Measurements from ENCODE around the gene ARHGAP23.
"Not testable (repeated sequence)": the region's sequence is repeated elsewhere in the genome, so short reads cannot be mapped to it uniquely, and the experiment has no call there.

Gene ARHGAP23

GRCh38 chr17:38466346-38467315 is 38.4 kb downstream of the ARHGAP23 start:
- no peak overlapping the region for H3K4me2 ChIP-seq (ENCODE audit: low read depth, low read length, poor library complexity, severe bottlenecking)
- H3K4me3 ChIP-seq (ENCODE audit: insufficient read depth, low read length, poor library complexity, severe bottlenecking) = no peak overlapping the region
- TF ChIP-seq EZH2phosphoT487 (conservative IDR thresholded peaks at IDR 0.05; ENCODE audit: low read length) (no peak), CTCF (IDR thresholded peaks at IDR 0.05; ENCODE audit: insufficient read depth, low read length, poor library complexity, severe bottlenecking) (no peak)
- H3F3A ChIP-seq (ENCODE audit: insufficient read depth) = no peaks in the 10 kb centered on the region
- no peaks in the 10 kb centered on the region for H3K9me2 ChIP-seq (replicated peaks; ENCODE audit: insufficient read depth, low read length)
- H3K27me3 ChIP-seq (ENCODE audit: low read length) = no peaks in the 10 kb centered on the region
- H3K36me3 ChIP-seq (ENCODE audit: low read length) = no peaks in the 10 kb centered on the region
- H3K9ac ChIP-seq (ENCODE audit: low read length) = no peak overlapping the region
- no peak overlapping the region for H2AFZ ChIP-seq (ENCODE audit: low read depth, low read length, severe bottlenecking)
- H3K27ac ChIP-seq (ENCODE audit: low read depth, low read length) = no peak overlapping the region
- H3K9me3 ChIP-seq (ENCODE audit: insufficient read depth, low read length) = no peaks in the 10 kb centered on the region
- H3K79me2 ChIP-seq (ENCODE audit: insufficient read depth, low read length) = no peaks in the 10 kb centered on the region
- H4K20me1 ChIP-seq (ENCODE audit: low read depth, low read length) = no peaks in the 10 kb centered on the region

- TF ChIP-seq EZH2phosphoT487 (conservative IDR thresholded peaks at IDR 0.05; ENCODE audit: low read length) = no peak
- TF ChIP-seq CTCF (IDR thresholded peaks at IDR 0.05; ENCODE audit: insufficient read depth, low read length, poor library complexity, severe bottlenecking) = no peak
- H3K4me2 ChIP-seq (ENCODE audit: low read depth, low read length, poor library complexity, severe bottlenecking) = no peak overlapping the region
- H2AFZ ChIP-seq (ENCODE audit: low read depth, low read length, severe bottlenecking) = no peak overlapping the region
- H4K20me1 ChIP-seq (ENCODE audit: low read depth, low read length) = no peaks in the 10 kb centered on the region
- no peaks in the 10 kb centered on the region for H3F3A ChIP-seq (ENCODE audit: insufficient read depth)
- H3K9me2 ChIP-seq (replicated peaks; ENCODE audit: insufficient read depth, low read length) = no peaks in the 10 kb centered on the region
- no peak overlapping the region for H3K4me3 ChIP-seq (ENCODE audit: insufficient read depth, low read length, poor library complexity, severe bottlenecking)
- H3K27me3 ChIP-seq (ENCODE audit: low read length) = no peaks in the 10 kb centered on the region
- H3K9ac ChIP-seq (ENCODE audit: low read length) = no peak overlapping the region
- no peaks in the 10 kb centered on the region for H3K36me3 ChIP-seq (ENCODE audit: low read length)
- H3K27ac ChIP-seq (ENCODE audit: low read depth, low read length) = no peak overlapping the region
- no peaks in the 10 kb centered on the region for H3K9me3 ChIP-seq (ENCODE audit: insufficient read depth, low read length)
- H3K79me2 ChIP-seq (ENCODE audit: insufficient read depth, low read length) = no peaks in the 10 kb centered on the region
Observed at GRCh38 chr17:38467491-38467890, 39.2 kb downstream of the ARHGAP23 start.

- Histone ChIP-seq H3K4me2 (ENCODE audit: low read depth, low read length, poor library complexity, severe bottlenecking) (no peak overlapping the region), H3K9me3 (ENCODE audit: insufficient read depth, low read length) (no peaks in the 10 kb centered on the region), H3K79me2 (ENCODE audit: insufficient read depth, low read length) (no peaks in the 10 kb centered on the region), H3K9ac (ENCODE audit: low read length) (no peak overlapping the region), H3K4me3 (ENCODE audit: insufficient read depth, low read length, poor library complexity, severe bottlenecking) (no peak overlapping the region), H2AFZ (ENCODE audit: low read depth, low read length, severe bottlenecking) (no peak overlapping the region), H3K9me2 (replicated peaks; ENCODE audit: insufficient read depth, low read length) (no peaks in the 10 kb centered on the region), H4K20me1 (ENCODE audit: low read depth, low read length) (no peaks in the 10 kb centered on the region), H3K27ac (ENCODE audit: low read depth, low read length) (no peak overlapping the region), H3K27me3 (ENCODE audit: low read length) (no peaks in the 10 kb centered on the region), H3K36me3 (ENCODE audit: low read length) (no peaks in the 10 kb centered on the region), H3F3A (ENCODE audit: insufficient read depth) (no peaks in the 10 kb centered on the region)
- no peak for TF ChIP-seq EZH2phosphoT487 (conservative IDR thresholded peaks at IDR 0.05; ENCODE audit: low read length)
Observed at GRCh38 chr17:38469875-38470274, 41.6 kb downstream of the ARHGAP23 start.

GRCh38 chr17:38471253-38471652 is 43.0 kb downstream of the ARHGAP23 start:
- not testable (repeated sequence) for H3K4me2 ChIP-seq (ENCODE audit: low read depth, low read length, poor library complexity, severe bottlenecking); H3K9ac ChIP-seq (ENCODE audit: low read length); H3K36me3 ChIP-seq (ENCODE audit: low read length); H3K4me3 ChIP-seq (ENCODE audit: insufficient read depth, low read length, poor library complexity, severe bottlenecking); H3K79me2 ChIP-seq (ENCODE audit: insufficient read depth, low read length); H4K20me1 ChIP-seq (ENCODE audit: low read depth, low read length); H3F3A ChIP-seq (ENCODE audit: insufficient read depth); H3K9me2 ChIP-seq (replicated peaks; ENCODE audit: insufficient read depth, low read length); H3K27me3 ChIP-seq (ENCODE audit: low read length); H3K9me3 ChIP-seq (ENCODE audit: insufficient read depth, low read length); H3K27ac ChIP-seq (ENCODE audit: low read depth, low read length); H2AFZ ChIP-seq (ENCODE audit: low read depth, low read length, severe bottlenecking)
